Subcutaneous abdominal adipose tissue (tissue), 5 donors: ENCODE measurements around the gene F7.

Experiments used
- H3K27ac ChIP-seq: one replicate; pipeline ENCODE4 v1.7.0; 2013; ENCODE audit warnings: low read depth, mild to moderate bottlenecking, inconsistent platforms, low read length, moderate library complexity
- H3K27me3 ChIP-seq, 5 donors: one replicate each; pipeline ENCODE4 v1.7.0; 2013; ENCODE audit warnings: low read length in 5 of 5, inconsistent platforms in 1 of 5; ENCODE audit not compliant: control insufficient read depth in 5 of 5, insufficient read depth in 4 of 5
- H3K36me3 ChIP-seq, 5 donors: one replicate each; pipeline ENCODE4 v1.7.0; 2013; ENCODE audit warnings: low read length in 5 of 5; ENCODE audit not compliant: control insufficient read depth in 5 of 5, insufficient read depth in 5 of 5
- H3K4me1 ChIP-seq, 5 donors: one replicate each; pipeline ENCODE4 v1.7.0; 2013; ENCODE audit warnings: low read length in 5 of 5, mild to moderate bottlenecking in 3 of 5, moderate library complexity in 1 of 5; ENCODE audit not compliant: control insufficient read depth in 5 of 5, insufficient read depth in 5 of 5
- H3K4me3 ChIP-seq, 5 donors: one replicate each; pipeline ENCODE4 v1.7.0; 2013; ENCODE audit warnings: low read length in 5 of 5, low read depth in 1 of 5
- H3K9ac ChIP-seq, 5 donors: one replicate each; pipeline ENCODE4 v1.7.0; 2013; ENCODE audit warnings: low read length in 5 of 5, mild to moderate bottlenecking in 4 of 5, moderate library complexity in 3 of 5
- H3K9me3 ChIP-seq, 5 donors: one replicate each; pipeline ENCODE4 v1.7.0; 2013; ENCODE audit warnings: low read length in 5 of 5; ENCODE audit not compliant: control insufficient read depth in 5 of 5
- donor health status: healthy.
- donor health status: healthy.
- donor health status: healthy.
- donor health status: healthy.
- donor health status: healthy.

F7 gene

DNA sequence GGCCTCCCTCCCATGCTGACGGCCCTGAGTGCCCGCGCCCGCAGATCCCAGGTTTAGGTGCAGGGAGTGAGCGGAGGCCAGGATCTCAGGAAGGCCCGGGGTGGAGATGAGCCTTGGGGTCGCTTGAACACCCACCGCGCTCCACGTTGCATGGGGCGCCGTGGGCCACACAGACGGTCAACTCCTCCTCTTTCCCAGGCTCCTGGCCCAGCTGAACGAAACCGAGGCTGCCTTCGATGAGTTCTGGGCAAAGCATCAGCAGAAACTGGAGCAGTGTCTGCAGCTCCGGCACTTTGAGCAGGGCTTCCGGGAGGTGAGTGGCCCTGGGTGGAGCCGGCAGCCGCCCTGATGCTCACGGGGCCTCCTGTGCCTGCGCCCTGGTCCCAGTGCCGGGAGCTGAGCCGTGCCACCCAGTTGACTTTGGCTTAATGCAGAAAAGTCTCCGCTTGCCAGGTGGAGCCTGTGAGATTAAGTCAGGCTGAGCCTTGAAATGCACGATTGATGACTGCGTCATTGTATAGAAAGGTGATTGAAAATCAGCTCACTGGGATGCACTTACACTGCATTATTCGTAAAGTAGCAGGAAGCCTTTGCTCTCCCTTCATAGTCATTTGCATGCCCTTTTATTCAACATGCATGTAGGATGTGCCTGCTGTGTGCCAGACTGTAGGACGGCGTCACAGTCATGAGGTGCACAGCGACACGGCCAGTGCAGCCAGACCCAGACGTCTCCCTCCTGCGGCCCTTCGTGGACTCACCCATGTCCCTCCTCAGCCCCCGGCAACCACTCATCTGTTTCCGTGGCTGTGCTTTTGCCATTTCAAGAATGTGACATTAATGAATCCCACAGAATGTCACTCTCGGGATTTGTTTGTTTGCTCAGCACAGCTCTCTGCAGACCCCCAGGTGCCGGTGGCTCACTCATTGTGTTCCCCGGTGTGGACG is 35.5 kb upstream of the F7 start:
- Histone ChIP-seq H3K4me1 (peaks cover 0 to 5% (median 2%) of the 10 kb centered on the region in 5 donors), H3K27ac (no peak overlapping the region), H3K36me3 (peaks cover 0 to 45% (median 32%) of the 10 kb centered on the region in 5 donors), H3K27me3 (peaks cover 0 to 7% (median 3%) of the 10 kb centered on the region in 5 donors), H3K9ac (no peak overlapping the region), H3K9me3 (peaks cover 0 to 4% (median 0%) of the 10 kb centered on the region in 5 donors), H3K4me3 (no peak overlapping the region)

DNA sequence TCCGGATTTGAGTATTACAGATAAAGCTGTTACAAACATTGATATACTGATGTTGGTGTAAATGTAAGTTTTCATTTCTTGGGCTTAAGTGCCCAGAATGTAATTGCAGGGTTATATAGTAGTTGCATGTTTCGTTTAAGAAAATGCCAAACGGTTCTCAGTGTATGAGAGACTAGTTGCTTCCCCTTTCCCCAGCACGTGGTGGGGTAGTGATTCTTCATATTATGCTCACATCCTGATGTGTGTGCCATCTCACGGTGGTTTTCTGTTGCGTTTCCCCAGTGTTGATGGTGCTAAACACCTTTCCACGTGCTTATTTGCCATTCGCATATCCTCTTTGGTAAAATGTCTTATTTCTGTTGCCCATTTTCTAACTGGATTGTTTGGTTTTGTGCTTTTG is 34.7 kb upstream of the F7 start:
- no peak overlapping the region for H3K4me3 ChIP-seq
- H3K9ac ChIP-seq: no peak overlapping the region
- no peak overlapping the region for H3K27ac ChIP-seq
- no peaks in the 10 kb centered on the region for H3K4me1 ChIP-seq
- H3K27me3 ChIP-seq: peaks cover 0 to 5% (median 3%) of the 10 kb centered on the region in 5 donors
- H3K9me3 ChIP-seq: peaks cover 0 to 4% (median 0%) of the 10 kb centered on the region in 5 donors
- H3K36me3 ChIP-seq: peaks cover 0 to 43% (median 34%) of the 10 kb centered on the region in 5 donors

DNA sequence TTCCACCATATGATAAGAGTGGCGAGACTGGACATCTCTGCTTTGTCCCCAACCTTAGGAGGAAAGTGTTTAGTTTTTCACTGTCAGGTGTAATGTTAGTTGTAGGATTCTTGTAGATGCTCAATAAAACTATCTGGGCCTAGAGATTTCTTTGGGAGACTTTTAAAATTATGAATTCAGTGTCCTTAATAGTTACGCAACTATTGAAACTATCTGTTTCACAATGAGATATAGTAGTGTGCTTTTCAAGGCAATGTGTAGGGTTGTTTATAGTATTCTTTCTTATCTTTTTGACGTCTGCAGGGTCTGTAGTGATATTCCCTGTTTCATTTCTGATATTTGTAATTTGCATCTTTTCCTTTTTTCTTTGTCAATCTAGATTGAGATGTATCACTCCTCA is 33.2 kb upstream of the F7 start:
- Histone ChIP-seq H3K27ac (no peak overlapping the region), H3K27me3 (no peaks in the 10 kb centered on the region), H3K4me1 (no peaks in the 10 kb centered on the region), H3K9me3 (peaks cover 0 to 4% (median 0%) of the 10 kb centered on the region in 5 donors), H3K9ac (no peak overlapping the region), H3K36me3 (peaks cover 0 to 53% (median 45%) of the 10 kb centered on the region in 5 donors), H3K4me3 (no peak overlapping the region)

DNA sequence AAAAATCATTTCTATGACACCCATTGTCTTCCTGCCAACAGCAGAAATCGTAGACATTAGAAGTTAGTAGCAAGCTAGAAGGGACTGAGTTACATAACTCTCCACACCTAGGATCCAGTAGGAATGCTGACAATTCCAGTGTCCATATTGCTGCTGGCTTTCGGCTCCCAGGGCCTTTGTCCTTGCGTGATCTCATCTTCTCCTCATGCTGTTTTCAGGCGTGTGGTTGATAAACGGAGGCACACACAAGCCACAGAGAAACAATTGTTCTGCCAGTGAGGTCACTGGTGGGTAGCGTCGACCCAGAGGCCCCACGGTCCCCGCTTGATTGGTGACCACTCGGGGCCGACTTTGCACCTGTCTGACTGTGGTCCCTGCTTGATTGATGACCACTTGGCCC is 31.6 kb upstream of the F7 start:
- Histone ChIP-seq H3K9me3 (peaks cover 0 to 4% (median 0%) of the 10 kb centered on the region in 5 donors), H3K4me3 (no peak overlapping the region), H3K36me3 (peaks cover 0 to 65% (median 60%) of the 10 kb centered on the region in 5 donors), H3K9ac (no peak overlapping the region), H3K4me1 (peaks cover 0 to 4% (median 0%) of the 10 kb centered on the region in 5 donors), H3K27ac (no peak overlapping the region), H3K27me3 (peaks cover 0 to 3% (median 0%) of the 10 kb centered on the region in 5 donors)

DNA sequence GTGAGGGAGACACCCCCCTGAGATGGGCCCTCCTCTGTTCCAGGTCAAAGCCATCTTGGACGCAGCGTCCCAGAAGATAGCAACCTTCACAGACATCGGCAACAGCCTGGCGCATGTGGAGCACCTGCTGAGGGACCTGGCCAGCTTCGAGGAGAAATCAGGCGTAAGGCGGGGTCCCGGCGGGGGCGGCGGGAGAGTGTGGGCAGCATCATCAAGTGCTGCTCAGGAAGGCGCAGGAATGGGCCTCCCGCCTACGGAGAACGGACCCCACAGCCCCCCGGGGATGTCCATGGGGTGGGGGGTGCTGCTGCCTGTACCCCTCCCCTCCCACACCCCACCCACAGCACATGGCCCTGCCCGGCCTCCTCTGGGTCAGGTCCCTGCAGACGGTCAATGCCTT is 31.2 kb upstream of the F7 start:
- Histone ChIP-seq H3K9me3 (peaks cover 0 to 4% (median 0%) of the 10 kb centered on the region in 5 donors), H3K27me3 (peaks cover 0 to 3% (median 0%) of the 10 kb centered on the region in 5 donors), H3K4me3 (no peak overlapping the region), H3K4me1 (peaks cover 0 to 4% (median 0%) of the 10 kb centered on the region in 5 donors), H3K36me3 (peaks cover 0 to 69% (median 63%) of the 10 kb centered on the region in 5 donors), H3K27ac (no peak overlapping the region), H3K9ac (no peak overlapping the region)

DNA sequence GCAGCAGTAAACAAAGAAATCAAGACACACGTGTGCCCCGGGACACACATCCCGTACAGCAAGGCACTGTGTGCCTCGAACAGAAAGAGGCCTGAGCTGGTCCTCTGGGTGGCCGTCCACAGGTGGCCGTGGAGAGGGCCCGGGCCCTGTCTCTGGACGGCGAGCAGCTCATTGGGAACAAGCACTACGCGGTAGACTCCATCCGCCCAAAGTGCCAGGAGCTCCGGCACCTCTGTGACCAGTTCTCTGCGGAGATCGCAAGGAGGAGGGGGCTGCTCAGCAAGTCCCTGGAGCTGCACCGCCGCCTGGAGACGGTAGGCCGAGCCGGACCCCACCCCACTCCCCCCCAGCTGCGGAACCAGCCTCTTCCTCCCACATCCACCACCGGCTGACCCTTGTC is 30.7 kb upstream of the F7 start:
- Histone ChIP-seq H3K9me3 (peaks cover 0 to 4% (median 0%) of the 10 kb centered on the region in 5 donors), H3K4me3 (no peak overlapping the region), H3K27me3 (peaks cover 0 to 3% (median 0%) of the 10 kb centered on the region in 5 donors), H3K4me1 (peaks cover 0 to 4% (median 0%) of the 10 kb centered on the region in 5 donors), H3K36me3 (peaks cover 0 to 71% (median 60%) of the 10 kb centered on the region in 5 donors), H3K9ac (no peak overlapping the region), H3K27ac (no peak overlapping the region)

DNA sequence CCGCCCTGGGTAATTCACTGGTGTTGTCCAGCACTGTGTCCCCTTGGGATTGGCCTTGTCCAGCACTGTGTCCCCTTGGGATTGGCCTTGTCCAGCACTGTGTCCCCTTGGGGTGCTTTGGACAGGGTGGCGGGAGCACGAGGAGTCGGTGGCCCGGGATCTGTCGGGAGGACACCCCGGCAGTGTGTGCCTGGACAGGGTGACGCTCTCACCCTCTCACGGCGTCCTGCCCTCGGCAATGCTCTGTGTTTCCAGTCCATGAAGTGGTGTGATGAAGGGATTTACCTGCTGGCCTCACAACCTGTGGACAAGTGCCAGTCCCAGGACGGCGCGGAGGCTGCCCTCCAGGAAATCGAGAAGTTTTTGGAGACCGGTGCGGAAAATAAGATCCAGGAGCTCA is 29.9 kb upstream of the F7 start:
- H3K27ac ChIP-seq: no peak overlapping the region
- H3K27me3 ChIP-seq: peaks cover 0 to 6% (median 2%) of the 10 kb centered on the region in 5 donors
- H3K36me3 ChIP-seq: peaks cover 0 to 68% (median 53%) of the 10 kb centered on the region in 5 donors
- H3K4me3 ChIP-seq: no peak overlapping the region
- peaks cover 0 to 4% (median 0%) of the 10 kb centered on the region in 5 donors for H3K4me1 ChIP-seq
- no peak overlapping the region for H3K9ac ChIP-seq
- peaks cover 0 to 4% (median 0%) of the 10 kb centered on the region in 5 donors for H3K9me3 ChIP-seq

DNA sequence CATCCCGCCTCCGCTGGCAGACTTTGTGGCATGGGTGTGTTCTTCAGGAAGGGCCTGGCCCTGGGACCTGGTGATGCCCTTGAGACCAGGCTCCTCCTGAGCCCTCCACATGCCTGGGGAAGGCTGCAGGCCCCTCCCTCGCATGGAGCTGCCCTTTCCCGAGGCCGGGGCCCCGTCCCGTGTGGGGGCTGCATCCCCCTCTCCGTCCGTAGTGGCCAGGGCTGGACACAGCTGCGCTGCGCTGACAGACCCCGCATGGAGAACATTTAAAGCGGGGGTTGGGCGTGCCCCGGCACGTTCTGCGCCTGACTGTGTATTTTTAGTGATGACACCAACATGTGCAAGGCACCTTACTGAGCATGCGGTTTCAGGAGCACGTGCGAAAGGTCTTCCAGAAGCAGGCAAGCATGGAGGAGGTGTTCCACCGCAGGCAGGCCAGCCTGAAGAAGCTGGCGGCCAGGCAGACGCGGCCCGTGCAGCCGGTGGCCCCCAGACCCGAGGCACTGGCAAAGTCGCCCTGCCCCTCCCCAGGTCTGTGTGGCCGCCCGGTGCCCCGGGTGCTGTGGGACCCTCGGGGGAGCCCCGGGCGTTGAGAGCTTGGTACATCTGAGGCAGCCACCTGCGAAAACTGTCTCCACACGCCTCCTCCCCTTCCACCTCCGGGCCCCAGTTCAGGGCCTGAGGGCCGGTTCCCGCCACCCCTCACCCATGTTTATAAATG is 28.8 kb upstream of the F7 start:
- peaks cover 0 to 76% (median 60%) of the 10 kb centered on the region in 5 donors for H3K36me3 ChIP-seq
- peaks cover 0 to 4% (median 0%) of the 10 kb centered on the region in 5 donors for H3K4me1 ChIP-seq
- H3K27ac ChIP-seq: no peak overlapping the region
- H3K9me3 ChIP-seq: peaks cover 0 to 4% (median 0%) of the 10 kb centered on the region in 5 donors
- peaks cover 0 to 10% (median 6%) of the 10 kb centered on the region in 5 donors for H3K27me3 ChIP-seq
- no peak overlapping the region for H3K9ac ChIP-seq
- H3K4me3 ChIP-seq: no peak overlapping the region

DNA sequence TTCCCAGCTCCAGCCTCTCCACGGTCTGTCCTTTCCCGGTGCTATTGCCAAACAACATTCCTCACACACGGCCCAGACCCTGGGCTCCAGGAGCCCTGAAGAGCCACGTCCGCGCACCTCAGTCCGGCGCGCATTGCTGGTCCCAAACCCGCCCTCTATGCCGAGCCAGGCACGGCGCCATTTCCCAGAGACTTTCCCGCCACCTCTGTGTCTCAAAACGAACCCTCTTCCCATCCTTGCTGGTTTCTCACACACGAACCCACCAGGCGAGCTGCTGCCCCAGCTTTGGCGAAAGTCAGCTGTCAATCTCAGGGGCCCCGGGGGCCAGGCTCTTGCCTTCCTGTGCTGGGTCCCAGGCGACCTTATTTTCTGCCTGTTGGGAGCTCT is 28.0 kb upstream of the F7 start:
- Histone ChIP-seq H3K4me3 (no peak overlapping the region), H3K36me3 (peaks cover 0 to 79% (median 64%) of the 10 kb centered on the region in 5 donors), H3K9me3 (no peaks in the 10 kb centered on the region), H3K27me3 (peaks cover 0 to 10% (median 7%) of the 10 kb centered on the region in 5 donors), H3K9ac (no peak overlapping the region), H3K4me1 (peaks cover 0 to 4% (median 0%) of the 10 kb centered on the region in 5 donors), H3K27ac (no peak overlapping the region)
